Stimulated activated CD4-positive, alpha-beta T cell treated with anti-CD3 and anti-CD28 coated beads, Interleukin-1b, Interleukin-23, amount 100 ng/mL, for 48 hours (primary cell): ENCODE measurements around the gene ANKRD52.
"Not testable (repeated sequence)": the region's sequence is repeated elsewhere in the genome, so short reads cannot be mapped to it uniquely, and the experiment has no call there.

ENCODE experiments used
- DNase-seq: peaks from one replicate; pipeline ENCODE4 v3.0.0-alpha.2; 2020

Gene ANKRD52

DNA sequence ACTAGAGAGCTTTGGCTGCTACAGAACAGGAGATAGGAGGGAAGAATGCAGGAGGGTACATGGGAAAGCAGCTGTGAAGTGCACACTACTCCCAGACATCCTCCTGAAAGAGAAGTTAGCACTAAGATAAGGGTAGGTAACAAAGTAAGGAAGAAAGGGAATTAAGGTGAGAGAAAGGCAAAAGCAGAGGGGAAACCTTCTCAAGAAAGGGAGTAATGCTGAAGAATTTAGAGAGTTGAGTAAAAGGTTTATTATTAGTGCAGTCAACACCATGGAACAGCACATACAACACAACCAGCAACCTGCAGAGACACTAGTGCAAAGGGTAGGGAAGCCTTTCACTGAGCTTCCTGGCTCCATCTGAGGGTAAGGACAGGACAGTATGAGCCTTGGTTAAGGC is 53.9 kb downstream of the ANKRD52 start:
- no peak for DNase-seq

DNA sequence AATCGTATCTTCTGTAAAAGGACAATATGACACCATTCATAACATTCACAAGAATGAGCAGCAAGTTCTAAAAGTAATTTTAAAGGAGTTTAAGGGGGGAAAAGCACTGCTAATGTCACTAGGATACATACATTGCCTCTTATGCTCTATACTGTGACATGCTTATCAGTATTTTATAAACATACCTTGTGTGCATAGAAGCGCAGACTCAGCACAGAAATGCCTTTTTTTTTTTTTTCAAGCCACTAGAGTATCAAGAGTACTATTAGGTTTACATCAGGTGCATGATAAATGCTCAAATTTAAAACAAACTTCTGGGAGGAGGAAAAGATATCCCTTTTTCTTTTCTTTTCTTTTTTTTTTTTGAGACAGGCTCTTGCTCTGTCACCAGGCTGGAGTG is 55.3 kb downstream of the ANKRD52 start:
- DNase-seq = no peak

DNA sequence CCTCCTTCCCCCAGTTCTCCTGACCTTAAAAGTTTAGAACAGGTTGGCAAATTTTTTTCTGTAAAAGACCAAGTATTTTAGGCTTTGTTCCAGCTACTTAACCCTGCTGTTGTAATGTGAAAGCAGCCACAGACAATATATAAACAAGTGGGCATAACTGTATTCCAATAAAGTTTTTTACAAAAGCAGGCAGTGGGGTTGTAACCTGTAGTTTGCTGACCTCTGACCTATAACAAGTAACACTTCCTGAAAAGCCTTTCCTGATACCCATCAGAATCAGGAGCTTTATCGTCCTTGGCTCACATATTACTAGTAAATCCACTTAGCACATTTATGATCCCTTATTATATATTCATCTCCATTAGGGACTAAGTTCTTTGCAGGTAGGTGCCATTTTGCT is 55.8 kb downstream of the ANKRD52 start:
- no peak for DNase-seq

DNA sequence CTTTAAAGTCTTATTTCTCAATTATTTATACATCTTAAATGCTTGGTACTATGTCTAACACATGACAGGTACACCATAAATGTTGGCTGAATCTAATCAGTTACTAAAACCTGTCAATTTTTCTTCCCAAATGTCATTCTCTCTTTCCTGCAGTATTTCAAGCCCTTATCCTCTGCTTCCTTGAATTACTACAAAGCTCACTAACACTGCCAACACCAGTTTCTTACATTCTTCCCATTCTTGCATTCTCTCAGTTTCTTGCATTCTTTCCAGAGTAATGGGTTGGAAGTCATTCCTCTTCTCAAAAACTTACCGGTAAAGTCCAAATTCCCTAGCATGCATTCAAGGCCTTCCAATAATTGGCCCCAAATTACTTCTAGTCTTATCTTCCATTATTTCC is 59.3 kb downstream of the ANKRD52 start:
- no peak for DNase-seq

DNA sequence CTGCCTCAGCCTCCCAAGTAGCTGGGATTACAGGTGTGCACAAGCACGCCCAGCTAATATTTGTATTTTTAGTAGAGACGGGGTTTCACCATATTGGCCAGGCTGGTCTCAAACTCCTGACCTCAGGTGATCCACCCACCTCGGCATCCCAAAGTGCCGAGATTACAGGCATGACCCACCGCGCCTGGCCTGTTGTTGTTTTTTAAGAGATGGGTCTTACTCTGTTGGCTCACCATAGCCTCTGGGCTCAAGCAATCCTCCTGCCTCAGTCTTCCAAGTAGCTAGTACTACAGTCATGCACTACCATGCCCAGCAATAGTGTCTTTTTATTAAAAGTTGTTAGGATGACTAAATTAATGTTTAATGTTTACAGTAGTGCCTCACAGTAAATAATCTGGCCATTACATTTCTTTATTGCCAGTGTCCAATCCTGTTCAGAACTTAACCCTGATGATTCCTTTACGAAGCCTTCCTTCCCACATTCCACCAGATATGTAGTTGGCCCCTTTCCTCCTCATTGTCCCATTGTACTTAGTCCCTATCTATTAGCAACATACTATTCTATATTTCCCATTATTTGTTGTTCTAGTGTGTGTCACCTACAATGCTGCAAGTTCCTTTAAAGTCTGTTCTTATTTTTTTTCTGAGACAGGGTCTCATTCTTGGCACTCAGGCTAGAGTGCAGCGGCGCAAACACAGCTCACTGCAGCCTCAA is 60.1 kb downstream of the ANKRD52 start:
- no peak for DNase-seq

DNA sequence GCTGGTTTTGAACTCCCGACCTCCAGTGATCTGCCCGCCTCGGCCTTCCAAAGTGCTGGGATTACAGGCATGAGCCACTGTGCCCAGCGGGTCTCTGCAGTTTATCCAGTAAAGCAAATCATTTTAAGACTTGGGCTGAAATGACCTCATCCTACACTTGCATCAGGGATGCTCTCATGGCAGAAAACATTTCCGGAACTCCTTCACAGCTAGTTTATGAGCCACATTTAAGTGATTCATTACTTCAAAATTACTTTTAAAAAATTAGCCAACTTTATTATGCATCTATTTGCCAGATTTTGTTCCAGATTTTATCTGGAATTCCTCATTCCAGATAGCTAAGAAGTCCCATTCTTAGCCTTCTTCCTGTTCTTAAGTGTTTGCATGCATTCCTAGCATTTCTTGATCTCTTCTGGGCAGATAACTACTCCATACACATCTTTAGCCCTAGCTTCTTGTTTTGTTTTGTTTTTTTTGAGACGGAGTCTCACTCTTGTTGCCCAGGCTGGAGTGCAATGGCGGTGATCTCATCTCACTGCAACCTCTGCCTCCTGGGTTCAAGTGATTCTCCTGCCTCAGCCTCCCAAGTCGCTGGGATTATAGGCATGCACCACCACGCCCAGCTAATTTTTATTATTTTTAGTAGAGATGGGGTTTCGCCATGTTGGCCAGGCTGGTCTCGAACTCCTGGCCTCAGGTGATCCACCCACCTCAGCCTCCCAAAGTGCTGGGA is 61.2 kb downstream of the ANKRD52 start:
- DNase-seq = not testable (repeated sequence)

DNA sequence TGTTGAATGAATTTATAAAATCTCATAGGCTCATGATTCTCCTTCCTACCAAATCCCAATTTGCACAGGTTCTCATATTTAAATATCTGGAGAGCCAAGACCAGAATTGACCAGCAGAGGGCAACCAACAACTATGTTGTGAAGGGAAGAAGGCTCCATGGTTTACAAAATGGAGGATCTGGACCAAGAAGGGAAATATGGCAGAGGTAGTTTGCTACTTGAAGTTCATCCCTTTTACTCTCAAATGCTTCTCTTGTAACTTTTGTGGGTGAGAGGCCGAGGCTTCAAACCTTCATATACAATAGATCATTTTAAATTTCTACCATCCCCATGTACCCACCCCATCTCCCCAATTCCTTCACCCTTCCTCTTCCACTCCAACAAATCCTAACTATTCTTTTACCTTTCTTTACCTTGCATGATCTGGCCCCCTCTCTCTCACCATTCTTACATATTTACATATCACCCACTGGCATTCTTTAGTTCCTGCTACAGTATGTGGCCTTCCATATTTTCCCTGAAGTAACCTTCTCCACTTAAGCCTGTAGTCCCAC is 65.1 kb downstream of the ANKRD52 start:
- DNase-seq = peak; percentile 70

DNA sequence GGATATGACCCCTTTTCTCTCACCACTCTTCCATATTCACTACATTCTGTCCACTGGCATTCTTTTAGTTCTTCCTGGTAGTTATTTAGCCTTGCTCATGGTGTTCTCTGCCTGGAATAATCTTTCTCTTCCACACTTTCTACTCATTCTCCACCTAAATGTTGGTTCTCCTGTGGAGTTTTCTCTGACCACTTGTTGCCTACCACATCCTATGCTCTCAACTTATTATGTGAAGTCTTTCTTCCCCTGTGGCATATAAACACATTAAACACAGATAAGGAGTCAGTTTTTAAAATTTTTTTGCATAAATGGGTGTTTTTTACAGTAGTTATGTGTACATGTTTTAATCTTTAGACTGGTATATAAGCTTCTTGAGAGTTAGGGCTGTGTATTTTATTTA is 65.6 kb downstream of the ANKRD52 start:
- DNase-seq = no peak

DNA sequence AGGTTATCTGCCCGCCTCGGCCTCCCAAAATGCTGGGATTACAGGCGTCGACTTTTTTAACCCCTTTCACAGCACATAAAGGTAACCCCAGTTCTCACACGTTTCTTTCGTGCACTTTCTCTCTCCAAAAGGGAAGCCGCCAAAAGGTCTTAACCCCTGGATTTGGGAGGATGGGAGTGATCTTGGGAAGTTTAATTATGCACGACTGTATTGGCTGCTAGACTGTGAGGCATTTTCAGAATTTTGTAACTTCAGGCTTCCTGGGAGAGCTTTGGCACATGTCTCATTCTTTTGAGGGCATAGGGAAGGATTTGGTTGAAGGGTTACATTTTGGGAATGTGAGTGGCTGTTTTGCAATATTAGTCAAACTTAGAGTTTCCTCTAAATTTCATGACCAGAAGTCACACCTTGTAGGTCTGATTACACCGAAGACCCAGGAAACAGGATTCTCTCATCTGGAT is 67.5 kb downstream of the ANKRD52 start:
- no peak for DNase-seq

DNA sequence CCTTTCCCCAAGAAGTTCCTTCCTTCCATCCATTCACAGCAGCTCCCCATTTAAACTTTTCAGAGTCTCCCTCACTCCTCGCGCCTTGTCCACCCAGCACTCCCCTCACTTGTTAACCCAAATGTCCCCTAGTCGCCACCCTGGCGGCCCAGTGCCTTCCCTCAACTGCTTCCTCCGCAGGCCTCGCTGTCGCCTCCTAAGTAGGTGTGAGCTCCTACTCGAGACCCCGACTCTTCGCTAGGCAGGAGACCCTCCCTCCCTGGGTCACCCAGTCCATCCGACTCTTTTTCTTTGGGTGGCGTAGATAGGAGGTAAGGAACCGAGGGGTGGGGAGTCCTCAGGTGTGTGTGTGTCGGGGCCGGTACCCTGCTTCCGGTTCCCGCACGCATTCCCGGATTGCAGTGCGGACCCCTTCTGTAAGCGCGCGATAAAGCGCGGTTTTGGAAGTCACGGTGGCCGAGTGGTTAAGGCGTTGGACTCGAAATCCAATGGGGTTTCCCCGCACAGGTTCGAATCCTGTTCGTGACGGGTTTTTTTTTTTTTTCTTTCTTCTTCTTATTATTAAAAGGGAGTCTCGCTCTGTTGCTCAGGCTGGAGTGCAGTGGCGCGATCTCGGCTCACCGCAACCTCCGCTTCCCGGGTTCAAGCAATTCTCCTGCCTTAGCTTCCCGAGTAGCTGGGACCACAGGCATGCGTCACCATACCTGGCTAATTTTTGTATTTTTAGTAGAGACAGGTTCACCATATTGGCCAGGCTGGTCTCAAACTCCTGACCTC is 68.1 kb downstream of the ANKRD52 start:
- DNase-seq = peak; percentile 90

DNA sequence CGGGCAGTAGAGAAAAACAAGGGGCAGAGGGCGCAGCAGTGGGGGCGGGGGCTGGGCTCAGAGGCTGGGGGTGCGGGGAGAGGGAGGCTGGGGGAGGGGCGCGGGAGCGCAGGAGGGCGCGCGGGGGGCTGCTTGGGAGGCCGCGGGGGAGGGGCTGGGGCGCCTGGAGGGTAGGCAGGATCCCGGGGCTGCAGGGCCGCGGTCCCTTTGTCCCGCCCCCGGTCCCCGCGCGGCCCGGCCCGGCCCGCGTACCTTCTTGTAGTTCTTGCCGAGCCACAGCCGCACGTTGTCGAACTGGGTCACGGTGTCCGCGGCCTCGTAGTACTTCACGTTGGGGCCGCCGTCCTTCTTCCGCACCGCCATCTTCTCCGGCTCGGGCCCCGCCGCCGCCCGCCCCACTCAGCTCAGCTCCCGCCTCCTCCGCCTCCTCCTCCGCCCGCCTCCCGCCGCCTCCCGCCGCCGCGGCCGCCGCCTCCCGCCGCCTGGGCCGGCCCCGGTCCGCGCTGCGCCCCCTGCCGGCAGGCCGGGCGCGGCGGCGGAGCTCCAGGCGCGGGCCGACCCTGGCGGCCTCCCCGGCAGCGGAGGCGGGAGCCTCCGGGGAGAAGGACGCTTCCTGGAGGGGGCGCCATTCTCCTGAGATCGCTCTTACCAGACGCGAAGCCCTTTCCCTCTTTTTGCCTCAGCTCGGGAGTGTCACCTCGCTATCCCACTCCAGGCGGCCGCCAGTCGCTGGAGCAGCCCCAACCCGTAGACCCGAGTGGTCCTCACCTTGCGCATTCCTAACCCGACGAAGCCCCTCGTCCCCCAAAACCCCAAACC is 68.9 kb downstream of the ANKRD52 start, which contains the start of gene SMARCC2:
Gene SMARCC2 (minus strand): TSS at position 385 of the 819 bp plus-strand sequence. CDS start 22 bp downstream, at position 363.
- peak; percentile 84 for DNase-seq

DNA sequence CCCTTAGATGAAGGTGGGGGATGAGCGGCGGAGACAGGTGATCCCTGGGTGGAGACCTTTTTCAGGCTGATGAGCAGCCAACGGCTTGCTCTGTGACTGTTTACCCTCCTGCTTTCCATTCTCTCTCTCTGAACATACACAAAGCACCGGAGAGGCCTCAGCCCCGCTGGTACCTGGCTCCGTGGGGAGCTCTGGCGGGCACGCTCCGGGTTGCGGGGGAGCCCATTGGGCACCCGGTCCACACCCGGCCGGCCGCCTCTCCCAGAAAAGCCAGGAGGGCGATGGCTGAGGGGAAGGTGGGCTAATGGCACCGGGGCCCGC is 69.4 kb downstream of the ANKRD52 start:
- no peak for DNase-seq

DNA sequence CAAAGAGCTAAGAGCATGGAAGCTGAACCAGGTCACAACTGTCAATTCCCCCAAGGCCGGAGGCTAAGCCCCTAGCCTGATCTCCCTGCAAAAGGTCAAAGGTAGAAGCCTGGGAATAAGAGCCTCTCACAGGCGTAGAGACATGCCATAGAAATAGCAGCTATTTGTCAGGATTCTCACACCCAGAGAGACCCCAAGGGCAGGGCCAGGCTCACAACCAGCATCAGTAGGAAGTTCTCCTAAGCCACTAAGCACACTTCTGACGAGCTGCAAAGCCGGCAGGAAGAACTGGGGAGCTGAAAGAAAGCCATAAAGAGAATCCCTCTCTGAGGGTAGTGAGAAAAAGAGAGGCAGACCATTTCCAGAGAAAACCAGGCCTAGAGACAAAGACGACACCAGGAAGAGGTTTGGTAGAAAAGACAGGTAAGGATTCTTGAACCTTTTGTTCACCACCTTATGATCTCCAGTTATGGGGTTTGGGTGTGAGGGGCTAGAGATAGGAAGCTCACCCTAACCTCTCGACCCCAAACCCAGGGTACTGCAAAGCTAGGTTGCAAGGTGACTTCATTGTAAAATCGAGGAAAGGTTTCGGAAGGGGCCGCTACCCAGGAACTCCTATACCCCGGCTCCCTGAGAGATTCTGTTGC is 69.9 kb downstream of the ANKRD52 start:
- no peak for DNase-seq
